Adrenal gland (tissue), 12 donors: ENCODE data around the gene ZNF576. TPM values are rescaled to one million over a fixed set of nuclear protein-coding genes. Genes with fewer than 3 reads are reported as not detected.

Experiments used
- DNase-seq, 7 donors: peaks; one replicate each; pipeline ENCODE4 v3.0.0-alpha.2; 2019 to 2020
- H3K27ac ChIP-seq, 5 donors: fragments of 200-600 bp; sonication (generic) in 4 of 5; 1 replicate in 3 of 5; 2 replicates in 2 of 5; pipeline versions ENCODE4 v1.5.1 to v1.8.0; 2016 to 2020; ENCODE audit warnings: mild to moderate bottlenecking in 1 of 5
- H3K27me3 ChIP-seq: fragments of 200-600 bp; 2 replicates; pipeline ENCODE4 v1.8.0; 2021
- H3K36me3 ChIP-seq, 2 donors: fragments of 200-600 bp; replicated peaks in 1 of 2; 1 replicate in 1 of 2; 2 replicates in 1 of 2; pipeline versions ENCODE4 v1.5.1 to v1.8.0; 2018 to 2022
- H3K4me1 ChIP-seq, 2 donors: fragments of 200-600 bp; replicated peaks in 1 of 2; 1 replicate in 1 of 2; 2 replicates in 1 of 2; pipeline versions ENCODE4 v1.5.1 to v1.8.0; 2018 to 2021
- H3K4me3 ChIP-seq, 4 donors: fragments of 200-600 bp; sonication (generic) in 3 of 4; one replicate each; pipeline ENCODE4 v1.5.1; 2016 to 2018
- H3K9me3 ChIP-seq, 3 donors: fragments of 200-600 bp; sonication (generic) in 1 of 3; replicated peaks in 1 of 3; 1 replicate in 2 of 3; 2 replicates in 1 of 3; pipeline versions ENCODE4 v1.5.1 to v1.8.0; 2016 to 2021
- CTCF ChIP-seq, 6 experiments: fragments of 450-650 bp in 4 of 6; fragments of 200-600 bp in 2 of 6; sonication (generic) in 1 of 6; IDR thresholded peaks; 1 replicate in 5 of 6; 2 replicates in 1 of 6; pipeline versions ENCODE4 v1.5.1 to v1.8.0; 2016 to 2021; ENCODE audit warnings: antibody characterized with exemption in 6 of 6, mild to moderate bottlenecking in 2 of 6, moderate library complexity in 1 of 6
- POLR2A ChIP-seq, 2 donors: fragments of 450-650 bp; IDR thresholded peaks; one replicate each; pipeline ENCODE4 v1.6.1; 2017; ENCODE audit warnings: antibody characterized with exemption in 2 of 2, mild to moderate bottlenecking in 2 of 2, moderate library complexity in 1 of 2
- WGBS, 4 donors: extraction: QIAGEN DNeasy Blood & Tissue Kit in 2 of 4; methylation state at CpG; one replicate each; pipeline versions ENCODE4 v1.1.5 to v1.1.7; 2013 to 2017; 5-methylcytosine and 5-hydroxymethylcytosine counted together
- intact Hi-C, 2 donors: fragments of 100-400 bp; cut with DNase I; formaldehyde crosslinking; loops; one replicate each; pipeline versions ENCODE4 v1.14.1 to v1.15.0; 2022 to 2023
- polyA plus RNA-seq, 3 donors: library from polyadenylated mRNA; stranded (reverse); fragments of 200-250 nt in 2 of 3; fragments of 350-450 nt in 1 of 3; fragmentation: Illumina TruSeq in 1 of 3; extraction: RNeasy Lipid Tissue Mini Kit (QIAGEN cat#74804) in 1 of 3; gene quantifications; one replicate each; pipeline ENCODE4 v1.2.3, GENCODE V29; 2013 to 2014
- total RNA-seq, 9 donors: library from RNA; depleted of rRNA in 4 of 9; stranded (reverse); fragments of >200 nt in 4 of 9; fragments of 120-200 nt in 1 of 9; fragmentation: NEBNext Ultra II Directional in 1 of 9; extraction: Animal tissue kit (Norgen Biotek cat#: 25700) in 1 of 9; gene quantifications; one replicate each; pipeline versions ENCODE4 v1.1.0 to v1.2.4, GENCODE V29; 2013 to 2023
- donor health status: healthy with polysubstance abuse.
- donor health status: Bipolar disorder and iron deficiency.
- donor health status: DM: yes; HTN: yes; CAD: no.
- donor health status: DM: no; HTN: no; CAD: no.
- donor health status: DM: no; HTN: no; CAD: no.
- donor health status: DM: yes; HTN: yes; CAD: no.

Gene ZNF576
- total and polyA plus RNA-seq, 12 donors = 9.8 to 114 (median 21.0) TPM

DNA sequence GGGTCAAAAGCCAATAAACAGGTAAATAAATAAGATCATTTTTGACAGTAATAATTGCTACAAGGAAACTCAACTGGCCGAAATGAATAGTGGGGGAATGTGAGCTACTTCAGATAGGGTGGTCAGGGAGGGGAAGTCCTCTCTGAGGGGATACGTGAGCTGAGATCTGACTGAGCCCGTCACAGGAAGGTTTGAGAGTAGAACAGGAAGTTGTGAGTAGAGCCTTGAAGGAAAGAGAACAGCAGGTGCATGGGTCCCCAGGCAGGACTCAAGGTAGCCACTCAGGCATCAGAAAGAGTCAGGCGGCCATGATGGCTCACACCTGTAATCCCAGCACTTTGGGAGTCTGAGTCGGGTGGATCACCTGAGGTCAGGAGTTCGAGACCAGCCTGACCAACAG is 6.7 kb upstream of the ZNF576 start:
- TF ChIP-seq CTCF (IDR thresholded peaks at IDR 0.05) = no peak
- no peak for TF ChIP-seq POLR2A (IDR thresholded peaks at IDR 0.05)
- WGBS, 4 donors = 76 to 89% (median 82%) methylated on average over 6 of the region's 6 CpGs
- intact Hi-C loops = loop anchor here (5.0 to 10.0 kb wide), 3 partner anchors 32 to 65 kb away; no protein-coding TSS in a partner anchor
- Histone ChIP-seq H3K4me3 (no peak overlapping the region), H3K27me3 (no peaks in the 10 kb centered on the region), H3K4me1 (peaks cover 8 to 10% of the 10 kb centered on the region in 2 donors), H3K27ac (no peak overlapping the region), H3K36me3 (peaks cover 0 to 42% of the 10 kb centered on the region in 2 donors), H3K9me3 (no peaks in the 10 kb centered on the region)
- DNase-seq = no peak

DNA sequence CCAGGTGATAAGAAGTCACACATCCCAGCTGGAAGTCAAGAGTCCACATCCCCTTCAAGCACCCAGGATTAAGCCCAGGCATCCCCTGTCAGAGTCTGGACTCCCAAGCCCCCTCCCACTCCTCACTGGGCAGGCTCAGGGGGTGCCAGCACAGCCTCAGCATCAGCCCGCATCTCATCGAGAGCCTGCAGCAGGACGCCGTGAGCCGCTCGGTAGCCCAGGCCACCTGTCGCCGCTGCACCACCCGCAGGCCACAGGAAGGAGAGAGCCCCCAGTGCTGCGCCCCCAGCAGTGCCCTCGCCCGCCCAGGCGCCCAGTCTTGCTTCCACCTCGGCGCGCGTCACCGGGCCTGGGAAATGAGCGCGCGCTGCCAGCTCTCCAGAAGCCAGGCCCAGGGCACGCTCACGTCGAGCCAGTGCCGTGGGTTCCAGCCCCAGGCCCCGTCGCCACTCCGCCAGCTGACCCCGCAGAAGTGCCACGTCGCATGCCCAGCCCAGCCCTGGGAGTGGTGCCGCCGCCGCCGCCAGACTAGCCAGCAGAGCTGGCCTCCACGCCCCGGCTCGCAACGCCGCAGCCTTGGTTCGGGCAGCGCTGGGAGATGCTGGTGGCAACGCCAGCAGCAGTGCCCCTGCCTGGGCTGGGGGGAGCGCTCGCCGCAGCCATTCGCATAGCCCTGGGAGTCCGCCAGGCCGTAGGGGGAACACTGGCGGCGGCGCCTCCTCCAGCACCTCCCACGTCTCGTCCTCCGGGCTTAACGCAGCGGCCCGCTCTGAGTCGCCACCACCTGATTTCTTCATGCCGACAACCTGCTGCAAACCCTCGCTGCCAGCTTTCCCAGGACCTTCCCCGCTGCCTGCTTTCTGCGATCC is 4.3 kb upstream of the ZNF576 start:
- Histone ChIP-seq H3K36me3 (peaks cover 0 to 42% of the 10 kb centered on the region in 2 donors), H3K27me3 (no peaks in the 10 kb centered on the region), H3K27ac (no peak overlapping the region), H3K9me3 (no peaks in the 10 kb centered on the region), H3K4me1 (peaks cover 12 to 15% of the 10 kb centered on the region in 2 donors), H3K4me3 (no peak overlapping the region)
- intact Hi-C loops = loop anchor here (5.0 to 10.0 kb wide), 3 partner anchors 35 to 63 kb away; no protein-coding TSS in a partner anchor
- no peak for DNase-seq
- 95 to 96% (median 96%) methylated on average over 24 to 63 of the region's 63 CpGs for WGBS, 4 donors
- no peak for TF ChIP-seq CTCF (IDR thresholded peaks at IDR 0.05)

- Histone ChIP-seq H3K9me3 (no peaks in the 10 kb centered on the region), H3K27me3 (no peaks in the 10 kb centered on the region), H3K4me3 (no peak overlapping the region), H3K27ac (no peak overlapping the region), H3K4me1 (peaks cover 19 to 23% of the 10 kb centered on the region in 2 donors), H3K36me3 (peaks cover 0 to 42% of the 10 kb centered on the region in 2 donors)
- intact Hi-C loops = loop anchor here (5.0 to 10.0 kb wide), 3 partner anchors 36 to 62 kb away; no protein-coding TSS in a partner anchor
- TF ChIP-seq POLR2A (IDR thresholded peaks at IDR 0.05) = no peak
- no peak for TF ChIP-seq CTCF (IDR thresholded peaks at IDR 0.05)
- 88 to 96% (median 93%) methylated on average over 15 to 37 of the region's 37 CpGs for WGBS, 4 donors
- no peak for DNase-seq
Observed at GRCh38 chr19:43592800-43593350, 3.5 kb upstream of the ZNF576 start.

- no peaks in the 10 kb centered on the region for H3K27me3 ChIP-seq
- 79 to 90% (median 84%) methylated on average over 10 of the region's 10 CpGs for WGBS, 4 donors
- peaks cover 0 to 42% of the 10 kb centered on the region in 2 donors for H3K36me3 ChIP-seq
- H3K4me1 ChIP-seq = peaks cover 20 to 30% of the 10 kb centered on the region in 2 donors
- intact Hi-C loops = loop anchor here (5.0 to 10.0 kb wide), 3 partner anchors 37 to 61 kb away; no protein-coding TSS in a partner anchor
- peak overlapping the region in 1 of 4 donors; percentile 65 for H3K4me3 ChIP-seq
- TF ChIP-seq CTCF (IDR thresholded peaks at IDR 0.05) = no peak
- TF ChIP-seq POLR2A (IDR thresholded peaks at IDR 0.05) = no peak
- peak overlapping the region in 2 of 5 donors; percentile 91 to 96 for H3K27ac ChIP-seq
- DNase-seq = no peak
- no peaks in the 10 kb centered on the region for H3K9me3 ChIP-seq
Observed at GRCh38 chr19:43594081-43594697, 2.2 kb upstream of the ZNF576 start.
